ENCODE results near the gene RAD21L1.

The RAD21L1 gene

DNA sequence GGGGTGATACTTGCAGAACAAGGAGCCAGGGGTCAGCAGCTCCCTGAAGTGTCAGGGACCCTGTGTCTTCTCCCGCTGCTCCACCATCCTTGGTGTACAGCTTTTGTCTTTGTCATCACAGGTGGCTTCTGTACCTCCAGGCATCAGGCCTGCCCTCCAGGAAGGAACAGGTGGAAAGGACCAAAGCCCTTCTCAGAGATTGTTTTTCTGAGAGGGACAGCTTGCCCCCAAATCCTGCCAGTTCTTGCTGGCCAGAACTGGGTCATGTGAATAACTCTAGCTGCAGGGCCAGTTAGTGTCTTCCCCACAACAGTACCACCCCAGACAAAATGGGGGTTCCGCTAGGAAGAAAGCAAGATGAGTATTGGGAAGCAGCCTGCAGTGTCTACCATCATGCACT is 71.6 kb downstream of the RAD21L1 start:
- no peak for DNase-seq

DNA sequence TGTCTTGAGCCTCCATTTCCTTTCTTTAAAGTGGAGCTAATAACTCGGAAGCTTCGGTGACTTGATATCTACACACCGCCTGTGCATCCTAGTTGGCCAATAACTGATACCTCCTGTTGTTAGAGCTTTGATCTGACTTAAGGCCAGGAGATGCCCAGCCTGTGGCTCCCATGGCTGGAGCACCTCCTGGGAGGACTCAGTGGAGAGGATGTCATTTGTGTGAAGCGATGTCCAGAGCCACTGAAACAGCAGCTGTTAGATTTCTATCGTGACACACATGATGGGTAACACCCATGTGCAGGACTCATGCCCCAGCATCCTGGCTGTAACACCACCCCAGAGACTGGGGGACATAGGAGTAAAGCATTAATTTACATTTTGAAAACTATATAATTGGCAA is 72.3 kb downstream of the RAD21L1 start:
- no peak for DNase-seq

DNA sequence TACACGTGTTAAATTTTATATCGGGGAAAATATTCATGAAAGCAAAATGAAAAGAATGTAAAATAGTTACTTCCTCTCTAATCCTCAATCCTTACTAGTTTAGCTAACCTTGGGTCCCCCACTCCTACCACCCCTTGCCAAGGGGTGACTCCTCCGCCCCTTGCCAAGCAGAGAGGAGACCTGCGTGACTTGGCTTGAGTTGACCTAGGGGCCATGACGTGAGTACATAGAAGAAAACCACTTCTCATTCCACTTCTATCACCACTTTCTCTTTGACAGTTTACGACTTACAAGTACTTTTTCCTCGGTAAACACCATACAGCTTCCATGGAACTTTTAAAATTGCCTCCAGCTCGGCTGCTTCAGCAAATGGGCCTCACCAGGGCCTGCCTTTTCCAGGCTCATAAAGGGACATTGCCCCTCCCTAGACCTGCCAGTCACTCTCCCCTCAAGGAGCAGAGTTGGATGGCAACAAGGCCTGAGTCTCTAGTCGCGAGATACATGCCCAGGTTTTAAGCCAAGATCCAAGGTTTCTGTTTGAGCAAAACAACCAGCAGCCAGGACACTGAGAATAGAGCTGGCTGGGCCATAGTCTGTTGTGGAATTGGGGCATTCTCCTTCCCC is 73.2 kb downstream of the RAD21L1 start:
- DNase-seq: no peak

DNA sequence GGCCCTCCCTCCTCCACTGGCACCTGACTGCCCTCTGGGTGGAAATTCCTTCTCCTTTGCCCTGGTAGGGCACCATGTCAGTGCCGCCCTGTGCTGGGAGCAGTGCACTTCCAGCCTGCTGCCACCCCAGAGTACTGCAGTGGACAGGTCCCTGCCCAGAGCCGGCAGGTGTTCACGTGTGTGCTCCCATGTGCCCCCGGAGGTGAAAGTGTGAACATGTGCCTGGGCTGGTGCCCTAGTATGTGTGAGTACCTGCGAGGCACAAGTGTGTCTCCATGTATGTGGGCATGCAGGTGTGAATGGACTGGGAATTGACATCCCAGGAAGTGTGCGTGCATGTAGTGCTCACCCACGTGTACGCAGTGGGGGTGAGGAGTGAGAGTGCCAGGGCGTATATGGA is 73.7 kb downstream of the RAD21L1 start:
- DNase-seq: peak; percentile 30 to 31

DNA sequence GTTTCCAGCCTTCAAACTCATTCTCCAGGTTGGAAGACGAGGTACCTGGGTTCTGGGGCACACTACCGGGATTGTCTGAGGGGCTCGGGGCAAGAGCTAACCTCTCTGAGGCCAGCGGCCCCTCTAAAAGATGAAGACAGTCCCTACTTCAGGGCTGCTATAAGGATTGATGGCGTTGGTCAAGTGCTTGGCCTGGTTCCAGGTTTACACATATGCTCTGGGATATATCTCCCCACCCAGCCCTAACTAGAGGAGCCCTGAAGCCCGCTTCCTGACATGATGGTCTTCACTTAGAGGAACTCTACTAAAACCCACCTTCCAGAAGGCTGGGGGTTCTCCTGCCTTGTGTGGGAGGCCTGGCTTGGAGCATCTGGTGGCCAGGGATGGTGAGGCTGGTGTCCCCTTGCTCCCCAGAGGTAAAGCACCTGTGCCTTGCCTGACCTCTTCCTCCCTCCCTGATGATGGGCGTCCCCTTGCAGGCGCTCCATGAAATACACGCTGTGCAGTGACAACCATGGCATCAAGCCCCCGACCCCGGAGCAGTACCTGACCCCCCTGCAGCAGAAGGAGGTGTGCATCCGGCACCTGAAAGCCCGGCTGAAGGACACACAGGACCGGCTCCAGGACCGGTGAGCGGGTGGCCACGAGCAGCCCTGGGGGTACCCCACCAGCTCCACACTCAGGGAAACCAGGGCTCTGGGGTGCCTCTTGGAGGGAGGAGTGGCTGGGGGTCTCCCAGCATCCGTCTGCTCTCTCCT is 74.4 kb downstream of the RAD21L1 start:
- DNase-seq: no peak

DNA sequence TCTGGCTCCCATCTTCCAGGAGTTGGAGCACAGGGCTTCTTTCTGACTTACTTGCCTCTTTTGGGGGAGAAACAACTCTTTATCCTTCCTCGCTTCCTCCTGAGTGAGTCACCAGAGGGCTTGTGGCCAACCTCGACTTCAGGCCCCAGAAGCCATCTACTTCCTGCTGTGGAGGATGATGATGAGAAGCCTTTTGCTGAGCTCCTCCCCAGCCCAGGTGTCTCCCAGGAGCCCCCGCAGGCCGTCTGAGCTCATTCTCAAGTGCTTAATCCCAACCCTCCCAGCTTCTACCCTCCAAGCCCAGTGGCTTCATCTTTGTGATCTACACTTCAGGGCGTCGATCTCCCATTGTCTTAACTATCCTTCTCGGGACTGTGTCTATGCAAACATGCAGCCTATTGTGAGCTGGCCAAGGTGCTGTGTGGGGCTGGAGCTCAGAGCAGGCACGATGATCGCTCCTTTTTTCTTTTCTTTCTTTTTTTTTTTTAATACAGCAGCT is 75.2 kb downstream of the RAD21L1 start:
- DNase-seq: peak; percentile 29 to 44

DNA sequence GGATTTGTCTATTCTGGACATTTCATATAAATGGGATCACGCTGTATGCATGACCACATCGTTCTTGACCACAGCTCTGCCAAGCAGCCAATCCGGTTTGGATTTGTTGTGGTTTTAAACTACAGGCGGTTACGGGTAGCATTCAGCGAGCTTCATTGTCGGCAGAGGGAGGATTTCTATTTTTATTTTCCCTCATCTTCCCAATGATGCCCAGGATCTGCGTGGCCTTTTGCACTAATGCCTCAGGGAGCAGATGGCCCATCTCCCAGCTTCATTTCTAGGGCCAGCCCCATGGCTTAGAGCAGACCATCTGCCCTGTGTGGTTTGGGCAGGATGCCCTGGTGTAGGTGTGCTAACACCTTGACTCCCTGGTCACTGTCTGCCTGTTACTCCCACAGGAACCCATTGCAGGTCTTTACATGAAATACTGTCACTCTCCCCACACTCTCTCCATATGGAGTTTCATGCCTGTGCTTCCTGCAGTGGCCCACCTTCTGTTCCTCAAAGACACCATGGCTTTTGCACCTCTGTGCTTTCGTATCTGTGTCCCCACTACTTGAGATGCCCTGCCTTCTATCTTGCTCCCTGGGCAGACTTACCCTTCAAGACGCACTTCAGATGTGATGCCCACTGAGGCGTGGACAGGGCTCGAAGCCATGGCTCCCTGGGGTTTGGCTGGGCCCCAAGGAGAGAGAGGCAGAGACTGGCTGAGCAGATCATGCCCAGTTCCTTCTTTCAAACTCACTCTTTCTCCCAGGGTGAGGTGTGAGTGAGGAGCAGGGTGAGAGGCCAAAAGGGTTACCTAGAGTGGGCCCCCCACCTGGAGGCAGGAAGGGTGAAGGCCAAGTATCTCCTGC is 77.1 kb downstream of the RAD21L1 start:
- DNase-seq: no peak

DNA sequence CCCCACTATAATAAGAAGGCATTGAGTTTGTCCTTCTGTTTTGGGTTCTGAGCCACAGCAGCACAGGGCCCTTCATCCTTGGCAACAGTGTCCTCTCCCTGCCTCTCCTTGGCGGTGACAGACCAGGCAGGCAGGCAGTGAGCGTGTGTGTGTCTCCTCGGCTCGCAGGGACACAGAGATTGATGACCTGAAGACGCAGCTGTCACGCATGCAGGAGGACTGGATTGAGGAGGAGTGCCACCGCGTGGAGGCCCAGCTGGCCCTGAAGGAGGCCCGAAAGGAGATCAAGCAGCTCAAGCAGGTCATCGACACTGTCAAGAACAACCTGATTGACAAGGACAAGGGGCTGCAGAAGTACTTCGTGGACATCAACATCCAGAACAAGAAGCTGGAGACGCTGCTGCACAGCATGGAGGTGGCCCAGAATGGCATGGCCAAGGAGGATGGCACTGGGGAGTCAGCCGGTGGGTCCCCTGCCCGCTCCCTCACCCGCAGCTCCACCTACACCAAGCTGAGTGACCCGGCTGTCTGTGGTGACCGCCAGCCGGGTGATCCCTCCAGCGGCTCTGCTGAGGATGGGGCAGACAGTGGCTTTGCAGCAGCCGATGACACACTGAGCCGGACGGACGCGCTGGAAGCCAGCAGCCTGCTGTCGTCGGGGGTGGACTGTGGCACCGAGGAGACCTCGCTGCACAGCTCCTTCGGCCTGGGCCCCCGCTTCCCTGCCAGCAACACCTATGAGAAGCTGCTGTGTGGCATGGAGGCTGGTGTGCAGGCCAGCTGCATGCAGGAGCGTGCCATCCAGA is 79.1 kb downstream of the RAD21L1 start:
- DNase-seq: no peak

All from CD4-positive, alpha-beta T cell treated with Interleukin-4 for 1 hour (primary cell).